SIG-M5 (cell line): Measurements from ENCODE around the gene SMARCAD1.
"Not testable (repeated sequence)": the region's sequence is repeated elsewhere in the genome, so short reads cannot be mapped to it uniquely, and the experiment has no call there.

Source experiments
- DNase-seq: peaks from one replicate; lab custom pipeline; 2025; lab: John Stamatoyannopoulos, UW

The SMARCAD1 gene

GRCh38 chr4:94293981-94294380 lies 86.3 kb downstream of the SMARCAD1 start:
- DNase-seq: not testable (repeated sequence)

- not testable (repeated sequence) for DNase-seq
Observed at GRCh38 chr4:94295473-94295872, 87.8 kb downstream of the SMARCAD1 start.

GRCh38 chr4:94298725-94299252 lies 91.1 kb downstream of the SMARCAD1 start:
- DNase-seq: no peak

- DNase-seq: no peak
Observed at GRCh38 chr4:94302191-94302590, 94.5 kb downstream of the SMARCAD1 start.

GRCh38 chr4:94304365-94304971 lies 96.8 kb downstream of the SMARCAD1 start:
- DNase-seq: no peak

- DNase-seq: no peak
Observed at GRCh38 chr4:94305466-94306225, 98.0 kb downstream of the SMARCAD1 start.

- no peak for DNase-seq
Observed at GRCh38 chr4:94306713-94307112, 99.0 kb downstream of the SMARCAD1 start.

GRCh38 chr4:94307231-94307871 lies 99.7 kb downstream of the SMARCAD1 start:
- no peak for DNase-seq

- not testable (repeated sequence) for DNase-seq
Observed at GRCh38 chr4:94319927-94320326, 112.3 kb downstream of the SMARCAD1 start.

GRCh38 chr4:94325835-94326234 lies 118.2 kb downstream of the SMARCAD1 start:
- DNase-seq: no peak

- no peak for DNase-seq
Observed at GRCh38 chr4:94329933-94330332, 122.3 kb downstream of the SMARCAD1 start.

- DNase-seq: no peak
Observed at GRCh38 chr4:94332983-94333590, 125.4 kb downstream of the SMARCAD1 start.

GRCh38 chr4:94333866-94334265 lies 126.2 kb downstream of the SMARCAD1 start:
- DNase-seq: no peak

GRCh38 chr4:94334476-94334875 lies 126.8 kb downstream of the SMARCAD1 start:
- no peak for DNase-seq

GRCh38 chr4:94334962-94335361 lies 127.3 kb downstream of the SMARCAD1 start:
- no peak for DNase-seq

GRCh38 chr4:94336303-94336702 lies 128.6 kb downstream of the SMARCAD1 start:
- DNase-seq: no peak

GRCh38 chr4:94336791-94337190 lies 129.1 kb downstream of the SMARCAD1 start:
- DNase-seq: not testable (repeated sequence)

- DNase-seq: no peak
Observed at GRCh38 chr4:94338681-94339351, 131.2 kb downstream of the SMARCAD1 start.

- no peak for DNase-seq
Observed at GRCh38 chr4:94339779-94340178, 132.1 kb downstream of the SMARCAD1 start.
